ENCODE measurements around the gene JUNB.
"Not testable (repeated sequence)": the region's sequence is repeated elsewhere in the genome, so short reads cannot be mapped to it uniquely, and the experiment has no call there.

The JUNB gene

DNA sequence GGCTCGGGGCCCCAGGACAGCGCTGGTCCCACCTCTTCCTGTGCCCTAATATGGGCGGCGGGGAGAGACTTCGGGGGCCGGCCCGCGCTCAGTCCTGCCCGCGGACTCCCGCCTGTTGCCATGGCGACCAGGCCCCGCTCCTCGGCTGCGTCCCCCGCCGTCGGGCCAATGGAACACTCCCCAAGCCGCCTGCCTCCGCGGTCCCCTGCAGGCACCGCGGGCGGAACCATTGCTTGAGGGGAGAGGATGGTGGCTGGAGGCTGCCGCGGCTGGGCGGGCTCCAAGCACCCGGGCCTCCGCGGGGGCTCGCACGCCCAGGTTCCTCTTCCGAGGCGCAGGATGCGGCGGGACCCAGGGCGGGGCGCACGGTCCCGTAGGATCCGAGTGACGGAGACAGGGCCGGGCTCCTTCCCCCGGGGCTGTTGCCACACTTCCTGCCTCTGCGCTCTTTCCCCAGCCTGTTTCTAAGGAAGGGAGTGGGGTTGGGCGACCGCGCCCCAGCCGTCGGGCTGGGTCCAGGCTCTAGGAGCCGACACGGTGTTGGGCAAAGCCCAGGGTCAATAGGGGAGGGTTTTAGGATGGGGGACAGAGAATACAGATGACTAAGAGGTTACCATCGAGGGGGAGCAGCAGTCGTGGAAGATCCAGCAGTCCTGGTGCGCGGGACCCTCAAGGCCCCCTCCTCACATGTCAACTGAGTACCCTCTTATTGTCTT is 1.2 kb upstream of the JUNB start:
- DNase-seq: peak; percentile 97

DNA sequence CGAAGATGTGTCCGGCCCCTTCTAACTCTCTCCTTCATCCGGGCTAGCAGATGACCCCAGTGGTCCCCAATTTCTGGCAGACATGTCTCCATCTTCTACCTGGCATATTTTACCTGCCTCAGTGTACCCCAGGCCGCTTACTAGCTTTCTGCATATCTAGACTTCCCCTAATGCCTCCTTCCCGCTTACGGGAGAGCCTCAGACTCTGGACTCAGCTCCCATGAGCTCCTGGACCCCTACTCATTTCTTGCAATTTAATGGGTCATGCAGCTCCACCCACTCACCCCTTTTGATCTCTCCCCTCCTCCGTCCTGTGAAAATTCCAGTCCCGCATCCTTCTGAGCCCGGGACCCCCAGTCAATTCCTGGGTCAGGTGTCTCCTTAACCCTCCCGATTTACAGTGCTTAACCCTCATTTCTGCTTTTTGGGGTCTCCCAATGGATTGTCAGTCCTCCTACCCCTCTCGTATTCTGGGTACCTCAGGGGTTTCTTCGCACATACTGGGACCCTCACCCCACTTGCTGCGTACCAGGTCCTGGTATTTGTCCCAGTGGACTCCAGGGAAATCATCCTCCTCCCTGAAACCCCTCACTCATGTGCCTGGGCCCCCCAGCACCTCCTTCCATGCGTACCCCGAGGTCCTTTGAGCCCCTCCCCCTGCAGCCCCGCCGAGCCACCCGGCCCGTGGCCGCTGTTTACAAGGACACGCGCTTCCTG is 500 bp upstream of the JUNB start:
- no peak for DNase-seq

DNA sequence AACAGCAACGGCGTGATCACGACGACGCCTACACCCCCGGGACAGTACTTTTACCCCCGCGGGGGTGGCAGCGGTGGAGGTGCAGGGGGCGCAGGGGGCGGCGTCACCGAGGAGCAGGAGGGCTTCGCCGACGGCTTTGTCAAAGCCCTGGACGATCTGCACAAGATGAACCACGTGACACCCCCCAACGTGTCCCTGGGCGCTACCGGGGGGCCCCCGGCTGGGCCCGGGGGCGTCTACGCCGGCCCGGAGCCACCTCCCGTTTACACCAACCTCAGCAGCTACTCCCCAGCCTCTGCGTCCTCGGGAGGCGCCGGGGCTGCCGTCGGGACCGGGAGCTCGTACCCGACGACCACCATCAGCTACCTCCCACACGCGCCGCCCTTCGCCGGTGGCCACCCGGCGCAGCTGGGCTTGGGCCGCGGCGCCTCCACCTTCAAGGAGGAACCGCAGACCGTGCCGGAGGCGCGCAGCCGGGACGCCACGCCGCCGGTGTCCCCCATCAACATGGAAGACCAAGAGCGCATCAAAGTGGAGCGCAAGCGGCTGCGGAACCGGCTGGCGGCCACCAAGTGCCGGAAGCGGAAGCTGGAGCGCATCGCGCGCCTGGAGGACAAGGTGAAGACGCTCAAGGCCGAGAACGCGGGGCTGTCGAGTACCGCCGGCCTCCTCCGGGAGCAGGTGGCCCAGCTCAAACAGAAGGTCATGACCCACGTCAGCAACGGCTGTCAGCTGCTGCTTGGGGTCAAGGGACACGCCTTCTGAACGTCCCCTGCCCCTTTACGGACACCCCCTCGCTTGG is 966 bp downstream of the JUNB start:
- peak; percentile 81 for DNase-seq

GRCh38 chr19:12792853-12793289 is 1.6 kb downstream of the JUNB start:
- no peak for DNase-seq

GRCh38 chr19:12793290-12794195 is 2.3 kb downstream of the JUNB start:
- peak; percentile 96 for DNase-seq

- DNase-seq: no peak
Measured at GRCh38 chr19:12794196-12794941, 3.1 kb downstream of the JUNB start.

DNA sequence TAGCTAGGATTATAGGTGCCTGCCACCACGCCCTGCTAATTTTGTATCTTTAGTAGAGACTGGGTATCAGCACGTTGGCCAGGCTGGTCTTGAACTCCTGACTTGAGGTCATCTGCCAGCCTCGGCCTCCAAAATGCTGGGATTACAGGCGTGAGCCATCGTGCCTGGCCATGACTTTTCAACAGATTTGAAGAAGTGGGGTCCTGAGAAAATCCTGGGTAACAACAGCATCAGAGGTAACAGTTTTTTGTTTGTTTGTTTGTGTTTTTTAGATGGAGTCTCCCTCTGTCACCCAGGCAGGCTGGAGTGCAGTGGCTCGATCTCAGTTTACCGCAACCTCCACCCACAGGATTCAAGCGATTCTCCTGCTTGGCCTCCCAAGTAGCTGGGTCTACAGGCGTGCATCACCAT is 3.7 kb downstream of the JUNB start:
- no peak for DNase-seq

GRCh38 chr19:12796146-12797071 is 5.1 kb downstream of the JUNB start:
- peak; percentile 83 for DNase-seq

DNA sequence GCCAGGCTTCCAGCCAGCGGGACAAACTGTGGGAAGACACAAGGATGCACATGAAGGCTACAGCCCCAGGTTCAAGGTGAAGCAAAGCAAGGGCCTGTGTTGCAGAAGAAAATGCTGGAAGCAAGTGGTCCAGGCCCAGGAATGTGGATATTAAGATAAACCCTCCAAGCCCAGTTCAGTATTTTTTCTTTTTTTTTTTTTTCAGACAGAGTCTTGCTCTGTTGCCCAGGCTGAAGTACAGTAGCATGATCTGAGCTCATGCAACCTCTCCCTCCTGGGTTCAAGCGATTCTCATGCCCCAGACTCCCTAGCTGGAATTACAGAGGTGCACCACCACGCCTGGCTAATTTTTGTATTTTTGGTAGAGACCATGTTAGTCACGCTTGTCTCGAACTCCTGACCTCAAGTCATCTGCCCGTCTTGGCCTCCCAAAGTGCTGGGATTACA is 5.9 kb downstream of the JUNB start:
- no peak for DNase-seq

GRCh38 chr19:12797607-12798006 is 6.3 kb downstream of the JUNB start:
- not testable (repeated sequence) for DNase-seq

GRCh38 chr19:12799742-12800465 is 8.6 kb downstream of the JUNB start:
- no peak for DNase-seq

- no peak for DNase-seq
Measured at GRCh38 chr19:12800466-12800770, 9.1 kb downstream of the JUNB start.

GRCh38 chr19:12800923-12801465 is 9.7 kb downstream of the JUNB start:
- DNase-seq: no peak

GRCh38 chr19:12801466-12802266 is 10.4 kb downstream of the JUNB start, which contains the start of the genes PRDX2 and THSD8:
PRDX2 (minus strand) TSS chr19:12801800; CDS start chr19:12801261, 539 bp downstream.
THSD8 (plus strand) TSS chr19:12802069; CDS start chr19:12802072, 3 bp downstream.
- peak; percentile 84 for DNase-seq

DNA sequence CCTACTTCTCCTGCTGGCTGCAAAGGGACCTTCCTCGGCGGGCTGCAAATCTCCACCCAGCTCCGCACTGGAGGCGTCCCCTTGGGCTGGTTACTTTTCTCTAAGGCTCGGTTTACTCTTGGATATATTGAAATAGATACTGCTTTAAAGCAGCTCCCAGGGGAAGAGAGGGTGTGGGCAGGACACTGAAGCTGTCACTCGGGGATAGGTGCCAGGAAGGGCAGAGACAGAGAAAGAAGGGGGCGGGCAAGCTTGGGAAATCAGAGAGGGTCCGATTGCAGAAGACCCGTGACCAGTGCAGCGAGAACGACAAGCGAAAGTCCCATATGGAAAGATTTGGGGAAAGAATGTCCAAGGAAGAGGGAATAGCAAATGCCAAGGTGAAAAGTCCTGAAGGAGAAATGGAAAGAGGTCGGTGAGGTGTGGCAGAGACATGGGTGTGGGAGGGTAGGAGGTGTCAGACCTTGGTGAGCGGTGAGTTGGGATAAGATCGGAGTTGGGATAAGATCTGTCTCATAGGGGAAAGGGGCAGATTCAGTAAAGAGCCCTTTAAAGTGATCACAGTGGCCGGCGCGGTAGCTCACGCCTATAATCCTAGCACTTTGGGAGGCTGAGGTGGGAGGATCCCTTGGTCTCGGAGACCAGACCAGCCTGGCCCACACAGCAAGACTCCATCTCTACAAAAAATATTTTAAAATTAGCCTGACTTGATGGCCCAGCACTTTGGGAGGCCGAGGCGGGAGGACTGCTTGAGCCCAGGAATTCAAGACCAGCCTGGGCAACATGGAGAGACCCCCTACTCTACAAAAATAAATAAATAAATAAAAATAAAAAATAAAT is 11.2 kb downstream of the JUNB start:
- no peak for DNase-seq

- no peak for DNase-seq
Measured at GRCh38 chr19:12804051-12804450, 12.8 kb downstream of the JUNB start.

DNA sequence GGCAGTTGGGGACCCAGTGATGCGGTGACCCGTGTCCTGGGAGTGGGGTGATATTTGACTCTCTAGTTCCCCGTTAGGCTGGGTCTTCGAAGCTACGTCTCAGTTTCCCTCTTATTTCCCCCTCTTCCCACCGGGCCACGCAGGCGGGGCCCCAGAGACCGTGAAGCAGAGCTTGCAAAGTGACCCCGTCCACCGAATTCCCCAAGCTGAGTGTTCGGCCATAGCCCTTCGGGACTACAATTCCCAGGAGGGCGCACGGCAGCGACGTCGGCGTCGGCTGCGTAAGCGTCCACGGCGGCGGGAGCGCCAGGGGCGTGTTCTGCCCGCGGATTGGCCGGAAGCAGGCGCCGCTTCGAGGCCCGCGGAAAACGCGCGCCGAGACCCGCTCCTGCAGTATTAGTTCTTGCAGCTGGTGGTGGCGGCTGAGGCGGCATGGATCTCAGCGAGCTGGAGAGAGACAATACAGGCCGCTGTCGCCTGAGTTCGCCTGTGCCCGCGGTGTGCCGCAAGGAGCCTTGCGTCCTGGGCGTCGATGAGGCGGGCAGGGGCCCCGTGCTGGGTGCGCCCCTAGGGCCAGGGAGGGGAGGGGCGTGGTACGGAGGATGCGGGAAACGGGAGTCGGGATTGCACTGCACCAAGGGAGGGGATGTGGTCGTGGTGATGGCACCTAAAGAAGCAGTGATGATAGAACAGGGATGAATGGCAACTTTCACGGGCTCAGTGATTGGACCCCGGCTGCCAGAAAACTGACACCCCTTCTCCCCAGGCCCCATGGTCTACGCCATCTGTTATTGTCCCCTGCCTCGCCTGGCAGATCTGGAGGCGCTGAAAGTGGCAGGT is 15.2 kb downstream of the JUNB start, which contains the start of gene RNASEH2A:
RNASEH2A (plus strand) TSS at position 343 of the 840 bp plus-strand sequence; CDS start at position 433, 90 bp downstream.
- peak; percentile 93 for DNase-seq
